Superior temporal gyrus (tissue), 1 donor: ENCODE measurements around the gene TENT4A.

Source experiments
- DNase-seq: peaks from one replicate; pipeline ENCODE4 v3.0.0-alpha.2; 2016; ENCODE audit errors: extremely low spot score

Gene TENT4A

DNA sequence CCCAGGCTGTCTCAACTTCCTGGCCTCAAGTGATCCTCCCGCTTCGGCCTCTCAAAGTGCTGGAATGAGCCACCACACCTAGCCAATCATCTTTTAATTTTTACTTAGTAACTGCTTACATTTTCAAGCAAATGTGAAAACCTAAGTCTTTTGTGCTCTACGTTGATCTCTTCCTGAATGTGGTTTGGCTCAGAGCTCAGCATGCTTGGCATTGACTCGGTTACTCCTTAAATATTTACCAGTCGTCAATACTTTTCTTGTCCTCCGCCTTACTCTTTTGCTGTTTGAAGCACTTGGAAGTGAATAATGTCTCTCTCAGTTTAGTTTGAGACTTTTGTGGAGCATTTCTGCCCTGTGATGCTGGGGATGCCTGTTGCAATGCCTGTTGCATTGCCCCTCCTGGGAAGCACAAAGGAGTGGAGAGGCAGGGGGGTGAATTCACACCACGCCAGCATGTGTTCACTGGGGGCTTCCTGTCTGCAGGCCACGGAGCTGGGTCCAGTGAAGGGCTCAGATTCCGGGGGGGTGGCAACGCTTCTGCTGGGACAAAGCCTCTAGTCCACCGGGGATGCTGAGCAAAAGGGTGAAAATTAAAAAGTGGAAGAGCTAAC, 13.1 kb upstream of the TENT4A start:
- no peak for DNase-seq

GRCh38 chr5:6700685-6701355, 12.4 kb upstream of the TENT4A start:
- DNase-seq, result no peak

DNA sequence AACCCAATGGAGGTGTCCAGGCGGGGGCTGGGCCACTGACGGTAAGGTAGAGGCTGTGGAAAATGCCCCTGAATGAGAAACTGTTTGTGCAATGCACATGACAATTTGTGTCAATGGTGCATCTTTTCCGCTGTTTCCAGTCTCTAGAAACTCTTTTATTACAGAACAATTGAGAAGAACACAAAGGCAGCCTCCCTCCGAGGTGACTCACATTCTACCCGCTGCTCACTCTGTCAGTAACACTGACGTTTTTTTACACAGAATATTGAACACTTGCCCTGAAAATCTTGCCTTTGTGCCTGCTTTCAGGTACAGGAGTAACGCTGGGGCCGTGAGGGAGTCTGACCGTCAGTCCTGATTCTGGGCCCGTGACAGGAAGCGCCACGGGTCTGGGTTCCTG, 11.7 kb upstream of the TENT4A start:
- no peak for DNase-seq

DNA sequence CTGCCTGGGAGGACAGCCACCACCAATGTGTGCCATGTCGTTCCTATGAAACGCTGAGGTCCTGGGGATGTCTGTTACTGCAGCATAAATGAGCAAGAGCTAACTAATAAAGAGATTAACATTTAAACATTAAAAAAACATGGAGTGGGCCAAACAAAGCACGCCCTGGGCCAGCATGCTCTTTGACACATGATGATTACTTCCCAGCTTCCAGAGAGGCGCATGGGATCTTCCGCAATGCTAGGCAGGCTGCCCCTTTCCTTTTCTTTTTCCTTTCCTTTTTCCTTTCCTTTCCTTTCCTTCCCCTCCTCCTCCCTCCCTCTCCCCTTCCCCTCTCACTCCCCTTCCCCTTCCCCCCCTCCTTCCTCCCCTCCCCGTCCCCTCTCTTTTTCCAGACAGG, 10.6 kb upstream of the TENT4A start:
- no peak for DNase-seq

GRCh38 chr5:6703806-6704205, 9.4 kb upstream of the TENT4A start:
- no peak for DNase-seq

DNA sequence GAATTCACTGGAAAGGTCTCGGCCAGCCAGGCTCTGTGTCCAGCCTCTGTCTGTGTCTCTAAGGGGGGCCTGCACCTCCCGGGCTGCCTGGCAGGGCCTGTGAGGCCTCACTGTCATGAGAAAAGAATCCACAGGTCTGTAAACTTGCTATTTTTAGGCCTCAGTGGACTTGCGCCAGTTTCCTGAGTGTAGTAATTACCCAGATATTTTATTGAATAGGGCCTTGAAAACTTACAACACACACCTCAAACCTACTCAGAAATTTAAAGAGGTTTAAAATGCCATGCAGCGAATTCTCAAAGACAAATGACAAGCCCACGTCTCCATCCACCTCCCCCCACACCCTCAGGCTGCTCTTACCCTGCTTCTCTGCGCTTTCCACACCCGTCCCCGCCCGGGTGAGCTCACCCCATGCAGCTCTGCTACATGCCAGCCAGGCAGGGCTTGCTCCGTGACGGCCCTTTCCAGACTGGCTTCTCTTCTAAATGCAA, 8.8 kb upstream of the TENT4A start:
- no peak for DNase-seq

GRCh38 chr5:6705088-6705487, 8.1 kb upstream of the TENT4A start:
- DNase-seq, result no peak

- DNase-seq, result no peak
Measured at GRCh38 chr5:6705959-6706358, 7.3 kb upstream of the TENT4A start.

DNA sequence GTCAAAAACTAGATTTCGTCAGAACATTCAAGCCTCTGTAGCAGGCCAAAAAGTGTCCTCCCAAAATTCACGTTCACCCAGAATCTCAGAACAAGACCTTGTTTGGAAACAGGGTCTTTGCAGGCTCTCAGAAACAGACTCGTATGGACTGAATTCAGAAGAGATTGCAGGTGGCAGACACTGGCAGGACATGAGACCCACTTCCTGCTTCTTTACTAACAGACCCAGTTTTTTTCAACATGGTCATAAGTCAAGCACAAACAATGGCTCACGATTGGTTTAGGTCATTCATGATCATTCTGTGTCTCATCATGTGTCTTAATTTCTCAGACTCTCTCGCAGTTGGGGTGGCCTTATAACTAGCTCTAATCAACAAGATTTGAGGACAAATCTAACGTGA, 5.4 kb upstream of the TENT4A start:
- DNase-seq, result no peak

GRCh38 chr5:6708814-6709213, 4.4 kb upstream of the TENT4A start:
- DNase-seq, result no peak

DNA sequence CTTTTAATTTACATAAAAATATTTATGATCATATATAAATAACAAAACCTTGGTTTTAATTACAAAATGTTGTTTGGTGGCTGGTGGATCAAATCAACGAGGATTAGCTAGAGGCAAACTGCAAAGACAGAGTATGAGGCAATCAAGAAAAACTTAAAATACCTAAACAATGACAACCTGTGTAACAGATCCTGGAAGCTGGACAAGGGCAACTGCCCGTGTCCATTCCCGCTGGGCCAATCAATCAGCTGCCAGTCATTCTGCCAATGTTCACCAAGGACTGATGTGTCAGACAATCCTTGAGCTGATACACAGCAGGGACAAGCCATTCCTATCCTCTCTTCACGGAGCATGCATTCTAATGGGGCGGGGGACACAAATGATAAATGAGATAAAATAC, 3.2 kb upstream of the TENT4A start:
- DNase-seq, result no peak

DNA sequence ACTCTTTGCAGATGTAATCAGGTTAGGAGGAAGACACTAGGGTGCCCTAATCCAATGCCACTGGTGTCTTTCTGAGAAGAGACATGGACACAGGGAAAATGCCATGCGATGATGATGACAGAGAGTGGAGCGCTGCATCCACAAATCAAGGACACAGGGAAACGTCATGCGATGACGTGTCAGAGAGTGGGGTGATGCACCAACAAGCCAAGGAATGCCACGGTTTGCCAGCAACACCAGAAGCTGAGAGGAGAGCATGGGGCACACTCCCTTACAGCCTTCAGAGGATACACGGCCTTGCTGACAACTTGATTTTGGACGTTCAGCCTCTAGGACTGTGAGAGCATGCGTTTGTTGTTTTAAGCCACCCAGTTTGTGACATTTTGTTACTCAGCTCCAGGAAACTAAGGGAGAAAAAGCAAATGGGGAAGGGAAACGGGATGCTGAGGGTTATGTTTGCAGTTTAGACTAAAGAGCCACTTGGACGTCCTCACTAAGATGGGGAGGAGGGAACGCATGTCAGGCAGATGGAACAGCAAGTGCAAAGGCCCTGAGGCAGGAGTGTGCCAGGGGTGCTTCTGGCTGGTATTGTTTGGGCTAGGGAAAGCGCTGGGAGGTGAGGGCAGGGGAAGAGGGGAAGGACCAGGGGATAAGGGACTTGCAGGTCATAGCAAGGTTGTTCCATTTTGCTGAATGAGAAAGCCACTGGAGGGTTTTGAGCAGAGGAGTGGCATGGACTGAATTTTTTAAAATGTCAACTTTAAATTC, 2.5 kb upstream of the TENT4A start:
- no peak for DNase-seq

- DNase-seq, result no peak
Measured at GRCh38 chr5:6711409-6712141, 1.7 kb upstream of the TENT4A start.

DNA sequence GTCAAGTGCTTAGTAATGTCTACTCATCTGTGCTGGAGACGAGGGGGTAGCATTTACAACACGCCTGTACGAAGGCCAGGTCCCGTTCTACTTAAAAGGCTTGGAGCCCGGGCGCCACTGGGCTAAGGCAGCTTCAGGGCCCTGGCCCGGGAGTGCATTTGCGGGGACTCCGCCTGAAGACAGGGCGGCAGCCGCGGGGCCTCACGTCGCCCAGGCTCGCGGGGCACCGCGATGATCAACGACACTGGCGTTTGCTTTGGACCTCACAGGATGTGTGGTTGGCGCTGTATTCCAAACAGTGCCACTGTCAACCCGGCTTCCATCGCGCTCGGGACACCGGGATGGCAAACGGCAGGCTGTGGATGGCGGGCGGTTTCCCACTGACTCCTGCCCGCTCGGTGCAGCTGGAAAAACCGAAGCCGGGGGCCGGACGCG, 1.1 kb upstream of the TENT4A start:
- DNase-seq, result peak; percentile 42

DNA sequence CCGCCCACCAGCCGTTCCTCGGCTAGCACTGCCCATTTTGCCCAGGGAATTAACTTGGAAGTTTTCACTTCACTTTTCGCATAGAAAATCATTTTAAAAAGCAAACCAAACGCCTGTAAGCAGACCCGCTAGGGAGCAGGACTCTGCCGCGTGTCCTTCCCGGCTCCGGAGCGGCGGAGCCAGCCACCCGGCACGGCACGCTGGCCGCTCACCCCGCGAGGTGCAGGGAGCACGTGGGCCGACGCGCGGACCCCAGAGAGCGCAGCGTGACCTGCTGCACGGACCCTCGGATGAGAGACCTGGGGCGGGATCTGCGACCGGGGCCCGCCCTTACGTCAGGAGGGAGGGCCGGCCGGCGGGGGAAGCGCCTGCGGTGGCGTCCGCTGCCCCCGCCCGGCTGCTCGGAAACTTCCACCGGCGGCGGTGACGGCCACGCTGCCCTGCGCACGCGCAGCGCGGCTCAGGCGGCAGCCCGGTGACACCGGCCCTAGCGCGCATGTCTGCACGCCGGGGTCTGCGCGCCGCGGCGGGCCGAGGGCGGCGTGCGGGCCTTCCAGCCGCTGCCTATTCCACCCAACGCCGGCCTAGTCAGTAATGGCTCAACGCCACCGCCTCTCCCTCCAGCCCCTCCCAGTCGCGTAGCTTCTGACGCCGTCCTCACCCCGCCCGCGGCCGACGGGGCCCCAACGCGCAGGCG, 507 bp upstream of the TENT4A start:
- DNase-seq, result peak; percentile 95

DNA sequence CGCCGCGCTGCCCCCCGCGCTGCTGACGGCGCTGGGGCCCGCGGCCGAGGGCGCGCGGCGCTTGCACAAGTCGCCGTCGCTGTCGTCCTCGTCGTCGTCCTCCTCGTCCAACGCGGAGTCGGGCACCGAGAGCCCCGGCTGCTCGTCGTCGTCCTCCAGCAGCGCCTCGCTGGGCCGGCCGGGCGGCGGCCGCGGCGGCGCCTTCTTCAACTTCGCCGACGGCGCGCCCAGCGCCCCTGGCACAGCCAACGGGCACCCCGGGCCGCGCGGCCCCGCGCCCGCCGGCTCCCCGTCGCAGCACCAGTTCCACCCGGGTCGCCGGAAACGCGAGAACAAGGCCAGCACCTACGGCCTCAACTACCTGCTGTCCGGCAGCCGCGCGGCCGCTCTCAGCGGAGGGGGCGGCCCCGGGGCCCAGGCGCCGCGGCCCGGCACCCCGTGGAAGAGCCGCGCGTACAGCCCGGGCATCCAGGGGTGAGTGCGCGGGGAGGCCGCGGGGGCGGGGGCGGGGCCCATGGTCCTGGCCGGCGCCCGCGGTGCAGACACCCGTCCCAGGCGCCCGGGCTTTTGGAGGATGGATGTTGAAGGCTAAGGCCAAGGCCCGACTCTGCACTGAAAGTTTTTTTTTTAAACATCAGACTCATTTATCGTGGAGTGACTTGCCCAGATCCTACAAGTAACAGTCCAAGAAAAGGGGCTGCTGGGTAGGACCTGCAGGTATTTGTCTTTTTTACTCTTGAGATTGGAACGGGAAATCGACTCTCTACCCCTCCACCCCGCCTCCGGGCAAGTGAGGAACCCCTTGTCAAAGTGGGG, 1.2 kb downstream of the TENT4A start:
- DNase-seq, result no peak

GRCh38 chr5:6715271-6715670, 2.0 kb downstream of the TENT4A start:
- DNase-seq, result peak; percentile 15

GRCh38 chr5:6715758-6716628, 2.8 kb downstream of the TENT4A start:
- DNase-seq, result no peak

DNA sequence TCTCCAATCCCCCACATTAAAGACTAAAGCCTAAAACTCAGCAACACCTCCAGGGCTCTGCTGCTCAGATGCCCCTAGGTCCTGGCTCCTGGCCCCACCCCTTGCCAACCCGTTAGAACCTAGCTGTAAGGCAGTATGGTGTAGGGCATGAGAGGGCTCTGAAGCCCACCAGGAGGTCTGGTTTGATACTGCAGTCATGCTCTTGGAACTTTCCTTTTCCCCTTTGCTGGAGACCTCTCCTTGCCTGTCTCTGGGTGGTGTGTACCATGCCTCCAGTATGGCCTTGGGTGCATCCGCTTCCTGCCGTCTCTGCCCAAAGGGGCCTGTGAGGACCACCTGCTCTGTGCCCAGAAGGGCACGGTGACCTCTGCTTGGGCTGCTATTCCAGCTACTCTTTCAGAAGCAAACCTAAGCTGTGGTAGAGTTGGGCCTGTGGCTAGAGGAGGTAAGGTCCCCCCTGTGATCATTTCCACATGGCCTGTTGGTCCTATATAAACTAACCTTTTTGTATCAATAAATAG, 3.5 kb downstream of the TENT4A start:
- no peak for DNase-seq
